NK-92 (cell line): ENCODE measurements around the gene SAMD4A.

Experiments
- DNase-seq: peaks from one replicate; lab custom pipeline; 2025; ENCODE audit not compliant: unreplicated experiment; lab: John Stamatoyannopoulos, UW

SAMD4A gene

GRCh38 chr14:54564868-54565784 is 1.8 kb upstream of the SAMD4A start:
- DNase-seq = no peak

DNA sequence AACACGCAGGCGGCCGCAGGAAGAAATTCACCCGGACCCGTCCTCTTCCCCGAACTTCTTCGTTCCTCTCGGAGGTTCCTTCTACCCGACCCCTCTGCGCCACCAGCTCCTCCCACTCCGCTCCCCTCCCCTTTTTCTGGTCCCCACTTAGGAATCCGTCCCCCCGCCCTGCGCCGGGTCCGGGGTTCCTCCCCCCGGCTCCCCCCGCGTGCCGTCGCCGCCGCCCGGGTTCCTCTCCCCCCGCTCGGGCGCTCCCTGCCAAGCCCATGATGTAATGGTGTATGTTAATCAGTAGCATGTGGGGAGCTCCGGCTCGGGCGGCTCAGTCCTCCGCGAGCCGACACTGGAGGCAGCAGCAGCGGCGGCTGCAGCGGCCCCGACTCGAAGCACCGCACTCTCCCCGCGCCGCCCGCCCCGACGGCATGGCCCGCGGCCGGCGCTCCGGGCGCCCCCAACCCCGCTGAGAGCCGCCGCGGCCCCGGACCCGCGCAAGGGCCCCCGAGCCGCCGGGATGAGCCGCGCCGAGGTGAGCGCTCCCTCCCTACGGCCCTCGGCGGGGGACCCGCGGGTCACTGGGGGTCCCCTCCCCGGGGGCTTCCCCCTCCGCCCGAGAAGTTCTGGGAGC is 1.0 kb upstream of the SAMD4A start:
- no peak for DNase-seq

DNA sequence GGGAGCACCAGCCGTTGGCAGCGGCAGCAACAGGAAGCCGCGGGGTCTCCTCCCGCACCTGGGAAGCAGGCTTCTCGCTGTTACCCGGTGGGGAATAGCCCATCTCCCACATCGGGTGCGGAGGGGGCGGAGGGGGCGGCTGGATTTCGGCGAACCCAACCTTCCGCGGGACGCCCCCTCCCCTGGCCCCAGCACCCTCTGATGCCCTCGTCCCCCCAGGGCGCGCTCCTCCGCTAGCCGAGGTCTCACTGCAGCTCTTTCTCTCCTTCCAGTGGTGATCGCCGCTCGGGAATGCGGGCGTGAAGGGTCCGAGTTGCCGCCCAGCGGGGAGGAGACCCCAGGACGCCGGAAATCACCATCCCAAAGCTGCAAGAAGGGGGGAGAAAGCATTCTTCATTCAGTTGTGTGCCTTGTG is 303 bp downstream of the SAMD4A start:
- DNase-seq = no peak

DNA sequence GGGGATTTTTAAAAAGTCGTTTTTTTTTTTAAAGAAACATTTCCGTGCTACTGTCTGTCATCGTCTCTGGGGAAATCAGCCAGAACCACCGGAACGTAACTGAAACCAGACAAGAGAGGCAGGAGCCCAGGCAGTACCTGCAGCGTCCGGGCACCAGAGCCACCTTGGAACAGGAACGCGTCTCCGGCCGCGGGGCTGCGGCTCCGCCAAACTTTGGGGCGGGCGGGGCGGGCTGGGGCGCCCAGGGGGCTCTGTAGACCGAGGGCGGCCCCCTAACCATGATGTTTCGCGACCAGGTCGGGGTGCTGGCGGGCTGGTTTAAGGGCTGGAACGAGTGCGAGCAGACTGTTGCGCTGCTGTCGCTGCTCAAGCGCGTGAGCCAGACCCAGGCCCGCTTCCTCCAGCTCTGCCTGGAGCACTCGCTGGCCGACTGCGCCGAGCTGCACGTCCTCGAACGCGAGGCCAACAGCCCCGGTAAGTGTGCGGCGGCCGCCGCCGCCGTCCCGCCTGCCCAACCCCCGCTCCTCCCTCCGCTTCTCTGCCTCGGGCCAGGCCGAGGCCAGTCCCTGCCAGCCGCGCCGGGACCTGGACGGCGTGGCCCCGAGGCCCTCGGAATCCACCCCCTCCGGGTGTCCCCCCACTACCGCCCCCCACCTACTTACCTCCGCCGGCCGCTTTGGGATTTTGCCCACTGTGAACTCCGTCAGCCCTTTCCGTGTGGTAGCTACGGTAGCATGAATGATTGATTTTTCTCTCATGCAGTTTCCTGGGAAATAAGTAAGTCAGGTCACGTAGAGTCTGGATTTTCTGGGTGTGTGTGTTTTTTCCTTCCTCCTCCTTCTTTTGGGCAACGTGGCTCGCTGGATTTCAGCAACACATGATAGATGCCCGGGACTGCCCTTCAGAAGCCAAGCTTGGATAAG is 972 bp downstream of the SAMD4A start:
- DNase-seq = no peak

GRCh38 chr14:54568821-54569595 is 2.1 kb downstream of the SAMD4A start:
- DNase-seq = no peak

- no peak for DNase-seq
These were observed 3.1 kb downstream of the SAMD4A start for GRCh38 chr14:54570047-54570446.

DNA sequence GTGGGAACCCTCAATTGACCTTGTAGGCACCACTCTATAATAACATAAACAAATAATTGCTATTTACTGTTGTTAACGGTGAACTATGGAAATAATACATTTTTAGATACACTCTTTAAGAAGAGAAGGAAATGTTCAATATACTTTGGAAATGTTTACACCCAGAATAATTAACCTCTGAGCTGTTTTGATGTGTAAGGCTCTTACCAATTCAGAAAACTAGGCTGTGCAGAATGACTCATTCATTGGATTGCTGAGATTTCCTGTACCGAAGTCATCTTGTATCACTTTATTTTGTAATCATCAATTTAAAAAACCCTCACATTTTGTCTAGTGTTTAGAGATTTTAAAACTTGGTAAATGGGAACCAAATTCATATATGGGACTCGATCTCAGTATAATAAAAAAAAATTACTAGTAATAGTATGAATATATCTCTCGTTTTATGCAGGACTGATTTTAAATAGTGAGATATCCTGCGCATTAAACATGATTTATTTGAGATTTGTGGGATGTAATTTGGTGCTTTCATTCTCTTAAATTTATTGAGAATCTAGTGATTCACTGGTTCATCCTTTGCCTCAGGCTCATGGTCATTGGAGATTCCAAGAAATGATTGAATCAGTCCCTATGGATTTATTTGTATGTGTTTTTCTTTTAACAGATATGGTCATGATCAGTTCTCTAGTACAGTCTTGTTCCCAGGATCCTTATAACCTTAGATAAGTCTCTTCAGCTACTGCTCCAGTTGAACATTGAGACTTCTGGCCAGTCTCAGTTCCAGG is 3.9 kb downstream of the SAMD4A start:
- DNase-seq = no peak

DNA sequence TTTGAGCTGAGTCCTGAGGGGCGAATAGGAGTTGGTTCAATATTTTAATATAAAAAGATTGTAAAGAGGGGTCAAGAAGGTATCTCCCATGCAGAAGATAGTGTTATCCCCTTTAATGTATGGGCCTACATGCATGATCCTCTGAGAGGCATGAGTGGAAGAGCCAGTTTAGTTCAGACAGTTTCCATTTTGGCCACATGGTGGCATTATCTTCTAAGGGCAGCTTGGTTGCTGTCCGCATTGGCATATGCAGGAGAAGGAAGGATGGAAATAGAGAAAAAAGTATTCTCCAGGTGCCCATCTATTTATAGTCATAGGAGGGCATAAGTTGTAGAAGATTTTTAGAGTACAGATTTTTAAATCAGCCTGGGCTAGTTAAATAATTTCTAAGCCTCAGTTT is 5.4 kb downstream of the SAMD4A start:
- DNase-seq = no peak

GRCh38 chr14:54574528-54574927 is 7.6 kb downstream of the SAMD4A start:
- no peak for DNase-seq

DNA sequence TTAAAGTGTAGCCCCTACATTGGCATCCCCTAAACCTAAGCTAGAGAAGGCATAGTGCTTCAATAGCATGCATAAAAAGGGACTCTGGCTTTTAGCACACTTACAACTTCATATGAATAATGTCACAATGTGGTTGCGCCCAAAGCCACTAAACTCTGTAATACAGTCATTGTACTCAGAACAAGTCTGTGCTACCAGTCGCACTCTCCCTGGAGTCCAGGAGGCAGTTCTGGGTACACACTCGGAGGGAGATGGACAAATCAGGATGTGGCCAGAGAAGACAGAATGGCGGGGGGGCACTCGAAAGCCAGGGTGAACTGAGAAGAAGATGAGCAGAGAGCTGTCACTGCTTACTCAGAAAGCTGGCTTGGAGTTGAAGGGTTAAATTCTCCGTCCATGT is 10.6 kb downstream of the SAMD4A start:
- no peak for DNase-seq

GRCh38 chr14:54577977-54578376 is 11.0 kb downstream of the SAMD4A start:
- DNase-seq = no peak

DNA sequence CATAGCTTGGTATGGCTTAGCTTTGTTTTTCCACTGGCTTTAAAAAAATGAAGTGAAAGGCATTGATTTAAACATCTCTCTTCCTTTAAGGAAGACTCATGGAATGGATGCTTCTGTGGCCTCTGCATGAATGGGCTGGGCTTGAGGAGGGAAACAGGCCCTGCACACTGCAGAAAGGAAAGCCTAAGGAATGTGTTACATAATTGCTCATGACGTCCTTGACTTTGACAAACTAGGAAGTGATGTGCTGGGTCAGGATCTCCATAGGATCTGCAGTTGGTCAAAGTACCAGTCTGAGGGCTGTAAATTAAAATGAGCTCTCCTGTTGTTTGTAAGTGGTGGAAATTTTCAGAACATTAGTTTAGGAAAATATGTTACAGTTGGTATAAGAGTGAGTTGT is 12.7 kb downstream of the SAMD4A start:
- no peak for DNase-seq

DNA sequence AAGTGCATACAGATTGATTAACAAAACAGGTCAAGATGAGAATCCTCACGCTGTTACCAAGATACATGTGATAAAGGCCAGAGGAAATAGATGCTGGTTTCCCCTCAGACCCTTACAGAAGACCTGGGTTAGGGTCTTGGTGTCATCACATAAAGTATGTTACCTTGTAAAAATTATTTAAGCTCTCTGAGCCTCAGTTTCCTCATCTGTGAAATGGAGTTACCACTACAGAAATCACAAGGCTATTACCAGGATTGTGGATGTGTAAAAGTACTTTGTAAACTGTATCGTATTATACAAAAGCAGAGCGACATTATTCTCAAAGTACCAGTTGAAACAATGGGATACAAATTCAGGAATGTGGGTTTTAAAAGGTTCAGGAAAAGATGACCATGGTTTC is 14.0 kb downstream of the SAMD4A start:
- DNase-seq = no peak

GRCh38 chr14:54582334-54582733 is 15.4 kb downstream of the SAMD4A start:
- DNase-seq = no peak

DNA sequence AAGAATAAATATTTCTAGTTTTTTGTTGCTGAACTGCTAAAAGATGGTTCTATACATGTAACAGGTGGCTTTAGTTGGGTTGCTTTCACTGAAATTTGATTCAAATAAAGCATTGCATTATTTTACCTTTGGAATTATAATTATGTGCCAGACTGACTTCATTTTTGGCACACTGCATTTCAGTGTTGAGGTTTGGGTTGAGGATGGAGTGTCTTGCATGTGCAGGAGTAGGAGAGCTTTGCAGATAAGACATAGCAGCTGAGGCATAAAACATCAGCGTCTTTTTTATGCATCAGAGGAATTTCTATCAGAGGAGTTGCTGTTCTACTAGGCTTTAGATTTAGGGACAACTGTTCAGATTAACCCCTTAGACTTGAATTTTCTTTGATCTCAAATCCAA is 17.2 kb downstream of the SAMD4A start:
- no peak for DNase-seq

GRCh38 chr14:54585214-54585613 is 18.3 kb downstream of the SAMD4A start:
- DNase-seq = no peak

- no peak for DNase-seq
These were observed 22.1 kb downstream of the SAMD4A start for GRCh38 chr14:54589076-54589475.

DNA sequence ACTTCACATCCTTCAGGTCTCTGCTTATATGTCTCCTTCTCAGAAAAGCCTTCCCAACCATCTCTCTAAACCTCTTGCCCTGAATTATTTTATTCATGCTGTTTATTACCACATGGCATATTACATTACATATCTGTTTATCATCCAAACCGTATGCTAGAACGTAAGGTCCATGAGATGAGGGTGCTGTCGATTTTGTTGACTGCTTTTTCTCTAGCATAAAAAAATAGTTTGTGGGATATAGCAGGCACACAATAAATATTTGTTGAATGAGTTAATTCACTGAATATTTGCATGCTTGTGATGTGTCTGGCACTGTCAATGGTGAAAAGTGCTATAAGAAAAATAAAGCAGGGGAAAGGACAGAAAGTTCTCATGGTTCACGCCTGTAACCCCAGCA is 22.9 kb downstream of the SAMD4A start:
- DNase-seq = no peak

GRCh38 chr14:54590481-54590880 is 23.6 kb downstream of the SAMD4A start:
- DNase-seq = no peak

DNA sequence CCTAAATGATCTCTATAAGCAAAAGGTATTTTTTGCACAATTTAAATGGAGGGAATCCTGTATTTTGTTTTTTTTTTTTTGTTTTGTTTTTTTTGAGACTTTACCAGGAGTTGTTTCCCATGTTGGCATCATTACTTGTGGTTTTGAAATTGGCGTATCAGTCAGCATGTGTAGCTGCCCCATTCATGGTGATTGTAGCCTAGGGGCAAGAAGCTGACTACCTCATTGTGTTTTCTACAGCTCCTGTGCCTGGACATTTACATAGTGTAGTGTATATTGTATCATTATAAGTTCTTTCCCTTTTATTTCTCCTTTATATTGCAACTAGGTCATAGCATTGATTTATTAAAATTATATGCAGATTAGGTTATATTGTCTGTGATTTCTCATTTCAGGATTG is 24.5 kb downstream of the SAMD4A start:
- DNase-seq = no peak
